ENCODE results near the gene CD1D. TPM values are rescaled to one million over a fixed set of nuclear protein-coding genes. Genes with fewer than 3 reads are reported as not detected.

Gene CD1D
- total RNA-seq, 1 donor from 2014 or later: 4.6 TPM

GRCh38 chr1:158185770-158186169 is 5.1 kb downstream of the CD1D start:
- DNase-seq: no peak
- no peak overlapping the region for H3K4me3 ChIP-seq
- peaks cover 12% of the 10 kb centered on the region for H3K4me1 ChIP-seq
- no peak for TF ChIP-seq CTCF (IDR thresholded peaks at IDR 0.05)
- no peaks in the 10 kb centered on the region for H3K9me3 ChIP-seq
- peaks cover 35% of the 10 kb centered on the region for H3K27me3 ChIP-seq (ENCODE audit: low read depth)
- peak; percentile 41 to 54 for ATAC-seq
- intact Hi-C loops (cut with DNase I): no loop called here
- H3K27ac ChIP-seq: no peak overlapping the region
- H3K36me3 ChIP-seq: no peaks in the 10 kb centered on the region

- H3K36me3 ChIP-seq: no peaks in the 10 kb centered on the region
- no peak overlapping the region for H3K27ac ChIP-seq
- ATAC-seq (no peak), DNase-seq (no peak)
- H3K27me3 ChIP-seq (ENCODE audit: low read depth): peaks cover 33% of the 10 kb centered on the region
- intact Hi-C loops (cut with DNase I): no loop called here
- no peak for TF ChIP-seq CTCF (IDR thresholded peaks at IDR 0.05)
- no peak overlapping the region for H3K4me3 ChIP-seq
- H3K4me1 ChIP-seq: peaks cover 10% of the 10 kb centered on the region
- H3K9me3 ChIP-seq: no peaks in the 10 kb centered on the region
Measured at GRCh38 chr1:158186180-158186579, 5.5 kb downstream of the CD1D start.

- Histone ChIP-seq H3K4me1 (no peaks in the 10 kb centered on the region), H3K9me3 (no peaks in the 10 kb centered on the region), H3K27ac (no peak overlapping the region), H3K4me3 (no peak overlapping the region), H3K27me3 (ENCODE audit: low read depth) (peaks cover 18% of the 10 kb centered on the region), H3K36me3 (no peaks in the 10 kb centered on the region)
- no peak for DNase-seq
- no peak for TF ChIP-seq CTCF (IDR thresholded peaks at IDR 0.05)
- no peak for ATAC-seq
- intact Hi-C loops (cut with DNase I): no loop called here
Measured at GRCh38 chr1:158188611-158189010, 7.9 kb downstream of the CD1D start.

- ATAC-seq (no peak), DNase-seq (no peak)
- H3K36me3 ChIP-seq: no peaks in the 10 kb centered on the region
- H3K27ac ChIP-seq: no peak overlapping the region
- no peaks in the 10 kb centered on the region for H3K9me3 ChIP-seq
- no peaks in the 10 kb centered on the region for H3K4me1 ChIP-seq
- TF ChIP-seq CTCF (IDR thresholded peaks at IDR 0.05): no peak
- no peak overlapping the region for H3K4me3 ChIP-seq
- intact Hi-C loops (cut with DNase I): no loop called here
- H3K27me3 ChIP-seq (ENCODE audit: low read depth): peaks cover 14% of the 10 kb centered on the region
Measured at GRCh38 chr1:158189624-158190023, 8.9 kb downstream of the CD1D start.

- intact Hi-C loops (cut with DNase I): no loop called here
- H3K9me3 ChIP-seq: no peaks in the 10 kb centered on the region
- H3K36me3 ChIP-seq: no peaks in the 10 kb centered on the region
- no peak for TF ChIP-seq CTCF (IDR thresholded peaks at IDR 0.05)
- no peak overlapping the region for H3K4me3 ChIP-seq
- H3K4me1 ChIP-seq: no peaks in the 10 kb centered on the region
- DNase-seq: no peak
- peaks cover 14% of the 10 kb centered on the region for H3K27me3 ChIP-seq (ENCODE audit: low read depth)
- ATAC-seq: no peak
- no peak overlapping the region for H3K27ac ChIP-seq
Measured at GRCh38 chr1:158191299-158191698, 10.6 kb downstream of the CD1D start.

- intact Hi-C loops (cut with DNase I): no loop called here
- no peak for TF ChIP-seq CTCF (IDR thresholded peaks at IDR 0.05)
- H3K9me3 ChIP-seq: no peaks in the 10 kb centered on the region
- peaks cover under 1% of the 10 kb centered on the region for H3K27me3 ChIP-seq (ENCODE audit: low read depth)
- DNase-seq (no peak), ATAC-seq (no peak)
- no peak overlapping the region for H3K27ac ChIP-seq
- H3K4me3 ChIP-seq: no peak overlapping the region
- no peaks in the 10 kb centered on the region for H3K36me3 ChIP-seq
- H3K4me1 ChIP-seq: no peaks in the 10 kb centered on the region
Measured at GRCh38 chr1:158196461-158196860, 15.8 kb downstream of the CD1D start.

Measured in lower lobe of right lung (tissue), 2 donors.